Mesothelial cell of epicardium (in vitro differentiated cells): ENCODE results near the gene LTB4R2. TPM values are rescaled to one million over a fixed set of nuclear protein-coding genes. Genes with fewer than 3 reads are reported as not detected.

Experiments
- DNase-seq, 2 experiments: peaks; one replicate each; pipeline ENCODE4 v3.0.0; 2021; ENCODE audit warnings: low spot score in 2 of 2; ENCODE audit not compliant: unreplicated experiment in 2 of 2
- H3K27ac Mint-ChIP-seq: 2 replicates; pipeline ENCODE4 v1.8.0; 2021; ENCODE audit warnings: mixed read lengths
- H3K27me3 Mint-ChIP-seq: 2 replicates; pipeline ENCODE4 v1.8.0; 2021; ENCODE audit warnings: low read depth, mixed read lengths
- H3K36me3 Mint-ChIP-seq: 2 replicates; pipeline ENCODE4 v1.8.0; 2021; ENCODE audit warnings: mixed read lengths
- H3K4me1 Mint-ChIP-seq: 2 replicates; pipeline ENCODE4 v1.8.0; 2021; ENCODE audit warnings: mixed read lengths
- H3K4me3 Mint-ChIP-seq: 2 replicates; pipeline ENCODE4 v1.8.0; 2021; ENCODE audit warnings: mild to moderate bottlenecking, moderate library complexity, mixed read lengths
- H3K9me3 Mint-ChIP-seq: 2 replicates; pipeline ENCODE4 v1.8.0; 2021; ENCODE audit warnings: mixed read lengths
- total RNA-seq: library from RNA; stranded (reverse); gene quantifications from 3 replicates; pipeline ENCODE4 v1.2.1, GENCODE V29; 2021
- TF ChIP-seq, protein P1 (sequence below): fragments of 200-600 bp; sonication (generic); IDR thresholded peaks from one replicate; pipeline ENCODE4 v1.5.0; 2021; ENCODE audit warnings: antibody characterized with exemption; ENCODE audit not compliant: unreplicated experiment

LTB4R2 gene
- total RNA-seq, 1 donor from 2014 or later, result 14.9 TPM

DNA sequence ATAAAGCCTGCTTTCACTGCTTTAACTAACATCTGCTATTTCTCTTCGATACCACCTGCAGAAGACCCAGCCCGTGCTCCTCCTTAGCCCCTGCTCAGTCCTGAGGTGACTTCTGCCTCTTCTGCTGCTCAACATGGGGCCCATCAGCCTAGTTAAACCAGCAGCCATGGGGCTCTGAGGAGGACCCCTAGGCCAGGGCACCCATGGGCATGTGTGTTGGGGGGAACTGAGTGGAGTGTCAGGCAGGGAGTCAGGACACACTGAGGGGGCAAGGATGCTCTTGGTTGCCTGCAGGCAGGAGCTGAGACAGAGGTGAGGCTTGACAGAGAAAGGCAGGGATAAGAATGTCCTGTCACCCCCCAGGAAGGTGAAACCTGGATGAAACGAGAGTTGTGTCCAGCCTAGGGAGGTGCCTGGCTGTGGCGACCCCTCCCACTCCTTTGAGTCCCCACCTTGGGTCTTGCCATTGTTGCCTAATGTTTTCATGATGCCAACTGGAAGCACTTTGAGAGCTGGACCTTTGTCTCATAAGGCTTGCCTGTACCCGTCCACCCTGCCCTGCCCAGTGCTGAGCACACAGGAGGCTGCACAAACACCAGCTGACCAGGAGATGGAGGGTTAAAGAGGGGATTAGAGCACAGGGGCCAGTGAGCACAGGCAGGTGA, 26.0 kb upstream of the LTB4R2 start:
- Mint-ChIP-seq H3K27ac (peak overlapping the region; percentile 55), H3K9me3 (no peaks in the 10 kb centered on the region), H3K4me3 (no peak overlapping the region), H3K36me3 (no peaks in the 10 kb centered on the region), H3K27me3 (no peaks in the 10 kb centered on the region), H3K4me1 (peaks cover 26% of the 10 kb centered on the region)
- no peak for DNase-seq
- TF ChIP-seq, protein P1, sequence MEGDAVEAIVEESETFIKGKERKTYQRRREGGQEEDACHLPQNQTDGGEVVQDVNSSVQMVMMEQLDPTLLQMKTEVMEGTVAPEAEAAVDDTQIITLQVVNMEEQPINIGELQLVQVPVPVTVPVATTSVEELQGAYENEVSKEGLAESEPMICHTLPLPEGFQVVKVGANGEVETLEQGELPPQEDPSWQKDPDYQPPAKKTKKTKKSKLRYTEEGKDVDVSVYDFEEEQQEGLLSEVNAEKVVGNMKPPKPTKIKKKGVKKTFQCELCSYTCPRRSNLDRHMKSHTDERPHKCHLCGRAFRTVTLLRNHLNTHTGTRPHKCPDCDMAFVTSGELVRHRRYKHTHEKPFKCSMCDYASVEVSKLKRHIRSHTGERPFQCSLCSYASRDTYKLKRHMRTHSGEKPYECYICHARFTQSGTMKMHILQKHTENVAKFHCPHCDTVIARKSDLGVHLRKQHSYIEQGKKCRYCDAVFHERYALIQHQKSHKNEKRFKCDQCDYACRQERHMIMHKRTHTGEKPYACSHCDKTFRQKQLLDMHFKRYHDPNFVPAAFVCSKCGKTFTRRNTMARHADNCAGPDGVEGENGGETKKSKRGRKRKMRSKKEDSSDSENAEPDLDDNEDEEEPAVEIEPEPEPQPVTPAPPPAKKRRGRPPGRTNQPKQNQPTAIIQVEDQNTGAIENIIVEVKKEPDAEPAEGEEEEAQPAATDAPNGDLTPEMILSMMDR, result no peak

DNA sequence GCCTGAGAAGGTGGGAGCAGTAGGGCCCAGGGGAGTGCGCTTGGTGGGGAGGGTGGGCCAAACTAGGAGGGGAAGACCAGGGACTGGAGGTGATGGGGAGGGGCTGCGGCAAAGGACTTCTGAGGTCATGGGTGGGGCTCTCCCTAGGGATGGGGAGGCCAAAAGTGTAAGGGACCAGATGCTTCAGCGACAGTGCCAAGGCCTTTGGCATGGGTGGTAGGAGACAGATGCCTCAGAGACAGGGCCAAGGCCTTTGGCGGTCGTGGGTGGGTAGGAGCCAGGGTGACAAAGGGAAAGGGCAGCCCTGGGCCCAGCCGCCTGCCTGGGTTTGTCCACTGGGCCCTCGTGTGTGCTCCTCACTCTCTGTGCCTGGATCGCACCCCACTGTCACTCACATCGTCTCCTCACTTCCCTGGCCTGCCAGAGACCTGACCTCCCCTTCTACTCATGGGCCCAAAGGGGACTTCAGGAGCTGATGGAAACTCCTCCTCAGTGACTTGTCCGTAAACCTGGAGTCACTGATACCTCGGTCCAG, 25.4 kb upstream of the LTB4R2 start:
- peak overlapping the region; percentile 35 for H3K27ac Mint-ChIP-seq
- no peaks in the 10 kb centered on the region for H3K9me3 Mint-ChIP-seq
- no peak overlapping the region for H3K4me3 Mint-ChIP-seq
- H3K27me3 Mint-ChIP-seq, result no peaks in the 10 kb centered on the region
- no peaks in the 10 kb centered on the region for H3K36me3 Mint-ChIP-seq
- TF ChIP-seq, protein P1, result no peak
- no peak for DNase-seq
- H3K4me1 Mint-ChIP-seq, result peaks cover 26% of the 10 kb centered on the region

DNA sequence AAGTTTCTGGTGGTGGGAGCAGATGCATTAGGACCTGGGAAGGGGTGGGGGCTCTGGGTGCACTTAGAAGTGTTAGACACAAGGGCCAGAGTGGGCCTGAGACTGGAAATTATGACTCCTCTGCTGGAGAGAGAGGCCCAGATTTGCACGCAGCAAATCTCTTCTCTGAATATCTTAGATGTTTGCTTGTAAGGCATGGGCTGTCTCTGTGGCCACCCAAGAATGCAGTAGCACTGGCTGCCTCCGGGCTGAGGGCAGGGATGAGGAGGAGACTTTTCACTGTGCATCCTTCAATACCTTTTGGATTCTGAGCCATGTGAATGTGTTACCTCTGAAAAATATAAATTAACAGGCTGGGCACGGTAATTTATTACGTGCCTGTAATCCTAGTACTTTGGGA, 24.6 kb upstream of the LTB4R2 start:
- TF ChIP-seq, protein P1, result no peak
- peaks cover 26% of the 10 kb centered on the region for H3K4me1 Mint-ChIP-seq
- H3K27me3 Mint-ChIP-seq, result no peaks in the 10 kb centered on the region
- peak overlapping the region; percentile 35 for H3K27ac Mint-ChIP-seq
- H3K4me3 Mint-ChIP-seq, result no peak overlapping the region
- peaks cover under 1% of the 10 kb centered on the region for H3K36me3 Mint-ChIP-seq
- DNase-seq, result no peak
- H3K9me3 Mint-ChIP-seq, result no peaks in the 10 kb centered on the region

DNA sequence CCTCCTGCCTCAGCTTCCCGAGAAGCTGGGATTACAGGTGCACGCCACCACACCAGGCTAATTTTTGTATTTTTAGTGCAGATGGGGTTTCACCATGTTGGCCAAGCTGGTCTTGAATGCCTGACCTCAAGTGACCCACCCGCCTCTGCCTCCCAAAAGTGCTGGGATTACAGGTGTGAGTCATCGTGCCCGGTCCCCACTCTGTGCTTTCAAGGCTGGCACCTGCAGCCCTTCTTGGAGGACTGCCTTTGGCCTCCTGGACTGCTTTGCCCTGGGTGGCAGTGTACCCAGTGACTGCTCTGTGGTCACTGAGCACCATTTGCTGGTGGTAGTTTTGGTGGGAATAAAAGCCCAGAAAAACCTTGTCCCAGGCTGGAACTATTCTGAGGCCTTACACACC, 22.9 kb upstream of the LTB4R2 start:
- H3K9me3 Mint-ChIP-seq, result no peaks in the 10 kb centered on the region
- H3K27me3 Mint-ChIP-seq, result no peaks in the 10 kb centered on the region
- no peak for DNase-seq
- no peak overlapping the region for H3K27ac Mint-ChIP-seq
- TF ChIP-seq, protein P1, result no peak
- H3K4me3 Mint-ChIP-seq, result no peak overlapping the region
- H3K4me1 Mint-ChIP-seq, result peaks cover 26% of the 10 kb centered on the region
- peaks cover 8% of the 10 kb centered on the region for H3K36me3 Mint-ChIP-seq

DNA sequence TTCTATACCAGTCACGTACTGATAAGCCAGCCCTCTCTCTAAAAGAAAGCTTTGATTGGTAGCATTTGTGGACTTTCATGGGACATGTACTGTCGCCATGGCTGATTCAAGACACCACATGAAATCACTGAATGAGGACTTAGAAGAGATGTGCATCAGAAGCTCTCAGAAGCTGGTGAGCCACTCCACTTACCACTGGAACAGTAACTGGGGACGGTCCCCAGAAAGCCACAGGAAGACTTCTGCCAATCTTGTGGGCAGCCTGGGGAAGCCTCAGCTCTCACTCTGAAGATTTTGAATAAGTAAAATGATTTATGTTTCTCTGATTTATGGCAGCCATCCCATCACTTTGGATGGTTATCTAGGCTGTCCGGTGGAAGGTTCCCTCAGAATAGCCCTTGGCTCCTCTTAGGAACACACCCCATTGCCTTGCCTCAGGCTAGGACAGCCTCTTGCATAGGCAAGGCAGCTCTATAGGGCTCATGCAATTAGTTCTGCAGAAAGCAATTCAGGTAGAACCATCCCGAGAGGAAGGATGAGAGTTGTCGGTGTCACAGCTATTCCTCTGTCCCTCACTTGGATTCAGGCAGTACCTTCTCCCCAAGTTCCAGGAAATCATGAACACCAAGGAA, 20.2 kb upstream of the LTB4R2 start:
- H3K9me3 Mint-ChIP-seq, result no peaks in the 10 kb centered on the region
- TF ChIP-seq, protein P1, result no peak
- DNase-seq, result no peak
- peaks cover 9% of the 10 kb centered on the region for H3K36me3 Mint-ChIP-seq
- H3K4me3 Mint-ChIP-seq, result no peak overlapping the region
- no peaks in the 10 kb centered on the region for H3K27me3 Mint-ChIP-seq
- no peak overlapping the region for H3K27ac Mint-ChIP-seq
- H3K4me1 Mint-ChIP-seq, result peaks cover 12% of the 10 kb centered on the region
